Breast epithelium (tissue), 4 donors: ENCODE results near the gene BAD. TPM values are rescaled to one million over a fixed set of nuclear protein-coding genes. Genes with fewer than 3 reads are reported as not detected.
"Not testable (repeated sequence)": the region's sequence is repeated elsewhere in the genome, so short reads cannot be mapped to it uniquely, and the experiment has no call there.

Experiments
- DNase-seq, 2 donors: peaks; one replicate each; pipeline ENCODE4 v3.0.0-alpha.2; 2019; ENCODE audit warnings: low spot score in 2 of 2
- H3K27ac ChIP-seq, 2 donors: fragments of 200-600 bp; sonication (generic) in 1 of 2; one replicate each; pipeline ENCODE4 v1.5.1; 2016 to 2019; ENCODE audit warnings: mild to moderate bottlenecking in 1 of 2
- H3K27me3 ChIP-seq, 2 donors: fragments of 200-600 bp; sonication (generic) in 1 of 2; one replicate each; pipeline versions ENCODE4 v1.5.1 to v1.6.0; 2017 to 2019; ENCODE audit warnings: control low read depth in 1 of 2, mild to moderate bottlenecking in 1 of 2
- H3K36me3 ChIP-seq: fragments of 200-600 bp; one replicate; pipeline ENCODE4 v1.5.1; 2019
- H3K4me1 ChIP-seq, 2 donors: fragments of 200-600 bp; sonication (generic); one replicate each; pipeline ENCODE4 v1.5.1; 2016 to 2019; ENCODE audit warnings: control low read depth in 1 of 2
- H3K4me3 ChIP-seq, 3 donors: fragments of 200-600 bp; sonication (generic); 1 replicate in 2 of 3; 2 replicates in 1 of 3; pipeline ENCODE4 v1.5.1; 2016 to 2019; ENCODE audit warnings: mild to moderate bottlenecking in 3 of 3, moderate library complexity in 2 of 3
- H3K9me3 ChIP-seq, 2 donors: fragments of 200-600 bp; sonication (generic) in 1 of 2; one replicate each; pipeline ENCODE4 v1.5.1; 2016 to 2019; ENCODE audit warnings: control low read depth in 1 of 2
- CTCF ChIP-seq, 3 donors: fragments of 450-650 bp; IDR thresholded peaks; one replicate each; pipeline ENCODE4 v1.5.1; 2016 to 2017; ENCODE audit warnings: antibody characterized with exemption in 3 of 3, mild to moderate bottlenecking in 3 of 3, moderate library complexity in 3 of 3
- POLR2A ChIP-seq: fragments of 450-650 bp; IDR thresholded peaks from one replicate; pipeline ENCODE4 v1.6.1; 2016; ENCODE audit warnings: antibody characterized with exemption, mild to moderate bottlenecking, moderate library complexity
- POLR2AphosphoS5 ChIP-seq, 3 donors: sonication (generic); formaldehyde crosslinking; IDR thresholded peaks; one replicate each; pipeline ENCODE4 v1.6.1; 2017; ENCODE audit warnings: antibody characterized with exemption in 3 of 3
- intact Hi-C: fragments of 100-400 bp; cut with DNase I; formaldehyde crosslinking; loops from one replicate; pipeline ENCODE4 v1.15.1; 2023; ENCODE audit warnings: low total_unique reads
- total RNA-seq, 3 donors: library from RNA; depleted of rRNA; stranded (reverse); fragments of >200 nt; gene quantifications; one replicate each; pipeline ENCODE4 v1.1.0, GENCODE V29; 2016

The BAD gene
- total RNA-seq, 3 donors from 2014 or later: 80.3 to 107 (median 87.5) TPM

- Histone ChIP-seq H3K4me1 (peaks cover 0 to 14% of the 10 kb centered on the region in 2 donors), H3K4me3 (peak within 1 kb of the TSS; percentile 78 to 97 (median 95)), H3K36me3 (no peaks in the 10 kb centered on the region), H3K9me3 (no peaks in the 10 kb centered on the region), H3K27me3 (no peaks in the 10 kb centered on the region), H3K27ac (peak within 1 kb of the TSS; percentile 98 to 99)
- peak; percentile 94 to 96 for DNase-seq
- peak; percentile 2 to 32 (median 21) for TF ChIP-seq CTCF (IDR thresholded peaks at IDR 0.05)
- TF ChIP-seq POLR2A: peak; percentile 93
- peak in 2 of 3 donors; percentile 60 to 85 for TF ChIP-seq POLR2AphosphoS5 (IDR thresholded peaks at IDR 0.05)
- intact Hi-C loops: no loop called here
Measured at GRCh38 chr11:64317961-64318765, 33.7 kb upstream of the BAD start, which contains the start of gene PRDX5. TSS of gene PRDX5 (plus strand) at chr11:64318121. CDS start at chr11:64318216, 95 bp downstream.

- Histone ChIP-seq H3K4me3 (peak within 1 kb of the TSS; percentile 78 to 97 (median 95)), H3K27ac (peak within 1 kb of the TSS; percentile 98 to 99), H3K9me3 (no peaks in the 10 kb centered on the region), H3K27me3 (no peaks in the 10 kb centered on the region), H3K36me3 (no peaks in the 10 kb centered on the region), H3K4me1 (peaks cover 0 to 14% of the 10 kb centered on the region in 2 donors)
- peak; percentile 97 to 99 for DNase-seq
- peak; percentile 81 for TF ChIP-seq POLR2A
- peak; percentile 91 to 98 (median 92) for TF ChIP-seq POLR2AphosphoS5 (IDR thresholded peaks at IDR 0.05)
- peak in 1 of 3 donors; percentile 6 for TF ChIP-seq CTCF (IDR thresholded peaks at IDR 0.05)
- intact Hi-C loops: no loop called here
Measured at GRCh38 chr11:64317325-64317960, 33.0 kb upstream of the BAD start, which contains the start of gene TRMT112. TSS of gene TRMT112 (minus strand) at chr11:64317559. CDS start at chr11:64317526, 33 bp downstream.

GRCh38 chr11:64316672-64317324 lies 32.3 kb upstream of the BAD start:
- no peaks in the 10 kb centered on the region for H3K27me3 ChIP-seq
- no peaks in the 10 kb centered on the region for H3K36me3 ChIP-seq
- DNase-seq: no peak
- intact Hi-C loops: no loop called here
- peak overlapping the region; percentile 98 to 99 for H3K27ac ChIP-seq
- peaks cover 0 to 14% of the 10 kb centered on the region in 2 donors for H3K4me1 ChIP-seq
- peak overlapping the region; percentile 78 to 97 (median 95) for H3K4me3 ChIP-seq
- TF ChIP-seq POLR2A (no peak), POLR2AphosphoS5 (IDR thresholded peaks at IDR 0.05) (no peak), CTCF (IDR thresholded peaks at IDR 0.05) (peak in 1 of 3 donors; percentile 29)
- no peaks in the 10 kb centered on the region for H3K9me3 ChIP-seq

GRCh38 chr11:64315667-64316526 lies 31.4 kb upstream of the BAD start:
- intact Hi-C loops, H3K9me3 ChIP-seq, H3K36me3 ChIP-seq, DNase-seq, H3K27me3 ChIP-seq: not testable (repeated sequence)
- H3K4me3 ChIP-seq: peak overlapping the region in 1 of 3 donors; percentile 95
- H3K4me1 ChIP-seq: peaks cover 0 to 14% of the 10 kb centered on the region in 2 donors
- peak overlapping the region in 1 of 2 donors; percentile 98 for H3K27ac ChIP-seq
